Raji (cell line): ENCODE measurements around the gene MTO1.

Experiments used
- POLR2A ChIP-seq: IDR thresholded peaks from 2 replicates; pipeline ENCODE4 v1.6.1; 2011; ENCODE audit warnings: low read depth, low read length, control low read depth; ENCODE audit not compliant: insufficient read depth

The MTO1 gene

GRCh38 chr6:73481969-73482368 is 20.4 kb downstream of the MTO1 start:
- TF ChIP-seq POLR2A = no peak

- TF ChIP-seq POLR2A = no peak
These were observed 22.9 kb downstream of the MTO1 start for GRCh38 chr6:73484438-73484837.

GRCh38 chr6:73487473-73487872 is 25.9 kb downstream of the MTO1 start:
- no peak for TF ChIP-seq POLR2A

GRCh38 chr6:73491377-73491776 is 29.8 kb downstream of the MTO1 start:
- TF ChIP-seq POLR2A = no peak

GRCh38 chr6:73497915-73498314 is 36.4 kb downstream of the MTO1 start:
- no peak for TF ChIP-seq POLR2A

- TF ChIP-seq POLR2A = no peak
These were observed 41.7 kb downstream of the MTO1 start for GRCh38 chr6:73503027-73503772.

- no peak for TF ChIP-seq POLR2A
These were observed 42.6 kb downstream of the MTO1 start for GRCh38 chr6:73504160-73504559.

GRCh38 chr6:73505142-73505541 is 43.6 kb downstream of the MTO1 start:
- TF ChIP-seq POLR2A = no peak

GRCh38 chr6:73506246-73506645 is 44.7 kb downstream of the MTO1 start:
- TF ChIP-seq POLR2A = no peak

- TF ChIP-seq POLR2A = no peak
These were observed 47.2 kb downstream of the MTO1 start for GRCh38 chr6:73508776-73509175.

- TF ChIP-seq POLR2A = no peak
These were observed 48.3 kb downstream of the MTO1 start for GRCh38 chr6:73509851-73510250.

GRCh38 chr6:73511796-73512195 is 50.3 kb downstream of the MTO1 start:
- TF ChIP-seq POLR2A = no peak

GRCh38 chr6:73513496-73513854 is 51.9 kb downstream of the MTO1 start:
- TF ChIP-seq POLR2A = no peak

- TF ChIP-seq POLR2A = no peak
These were observed 53.2 kb downstream of the MTO1 start for GRCh38 chr6:73514746-73515110.

- no peak for TF ChIP-seq POLR2A
These were observed 53.7 kb downstream of the MTO1 start for GRCh38 chr6:73515204-73515655.

- no peak for TF ChIP-seq POLR2A
These were observed 55.3 kb downstream of the MTO1 start for GRCh38 chr6:73516514-73517489.
